HepG2 (cell line): ENCODE results near the gene SPAG5. TPM values are rescaled to one million over a fixed set of nuclear protein-coding genes. Genes with fewer than 3 reads are reported as not detected.

Experiments used
- BCL6 ChIP-seq: IDR thresholded peaks from 2 replicates; pipeline ENCODE4 v1.6.1; 2016; ENCODE audit warnings: missing genetic modification reagents, missing compliant biosample characterization
- CSRNP1 ChIP-seq: sonication (generic); formaldehyde crosslinking; IDR thresholded peaks from 2 replicates; pipeline ENCODE4 v1.8.1; 2023; ENCODE audit warnings: mild to moderate bottlenecking, missing genetic modification reagents
- EP300 ChIP-seq, 3 experiments: sonication (generic) in 1 of 3; formaldehyde crosslinking in 1 of 3; IDR thresholded peaks; 2 replicates each; pipeline versions ENCODE4 v1.5.1 to v1.6.1; 2011 to 2020; ENCODE audit warnings: low read depth in 2 of 3, low read length in 2 of 3, borderline replicate concordance in 1 of 3, improper control_type of control experiment in 1 of 3, mild to moderate bottlenecking in 1 of 3, missing genetic modification reagents in 1 of 3, moderate library complexity in 1 of 3
- FOSL1 ChIP-seq: sonication (generic); formaldehyde crosslinking; IDR thresholded peaks from 2 replicates; pipeline ENCODE4 v1.9.0; 2021; ENCODE audit warnings: missing genetic modification reagents, borderline replicate concordance
- FOXA3 ChIP-seq: IDR thresholded peaks from 2 replicates; pipeline ENCODE4 v1.6.1; 2016; ENCODE audit warnings: missing genetic modification reagents, missing compliant biosample characterization
- GTF3A ChIP-seq: sonication (generic); formaldehyde crosslinking; conservative IDR thresholded peaks from 2 replicates; pipeline ENCODE4 v1.4.0; 2020; ENCODE audit warnings: mild to moderate bottlenecking, missing genetic modification reagents
- HNF4A ChIP-seq: sonication (generic); formaldehyde crosslinking; IDR thresholded peaks from 2 replicates; pipeline ENCODE4 v1.4.0; 2020; ENCODE audit warnings: missing genetic modification reagents
- MXD3 ChIP-seq: IDR thresholded peaks from 2 replicates; pipeline ENCODE4 v1.6.1; 2016; ENCODE audit warnings: mild to moderate bottlenecking, missing biosample characterization, missing genetic modification reagents
- NFYB ChIP-seq: sonication (generic); formaldehyde crosslinking; IDR thresholded peaks from 2 replicates; pipeline ENCODE4 v1.4.0; 2020; ENCODE audit warnings: missing genetic modification reagents
- PHF8 ChIP-seq: sonication (generic); formaldehyde crosslinking; IDR thresholded peaks from 2 replicates; pipeline ENCODE4 v1.5.0; 2020; ENCODE audit warnings: missing genetic modification reagents
- SIN3A ChIP-seq: IDR thresholded peaks from 2 replicates; pipeline ENCODE4 v1.6.1; 2011; ENCODE audit warnings: low read depth, mild to moderate bottlenecking, control low read depth, low read length, borderline replicate concordance
- SMC3 ChIP-seq: IDR thresholded peaks from 2 replicates; pipeline ENCODE4 v1.6.1; 2011; ENCODE audit warnings: low read length, improper control_type of control experiment
- ZNF142 ChIP-seq: sonication (generic); formaldehyde crosslinking; IDR thresholded peaks from 2 replicates; pipeline ENCODE4 v1.4.0; 2020; ENCODE audit warnings: missing genetic modification reagents
- ZNF451 ChIP-seq: sonication (generic); formaldehyde crosslinking; IDR thresholded peaks from 2 replicates; pipeline ENCODE4 v1.5.0; 2020; ENCODE audit warnings: mild to moderate bottlenecking, missing genetic modification reagents
- ZNF775 ChIP-seq: sonication (generic); formaldehyde crosslinking; IDR thresholded peaks from 2 replicates; pipeline ENCODE4 v1.4.0; 2020; ENCODE audit warnings: missing genetic modification reagents, mild to moderate bottlenecking, moderate library complexity, borderline replicate concordance
- polyA plus RNA-seq, 8 experiments: library from polyadenylated mRNA; depleted of rRNA in 3 of 8; stranded (reverse) in 7 of 8; unstranded in 1 of 8; fragments of >200 nt; fragmentation: Illumina TruSeq in 4 of 8; extraction: Trizol in 4 of 8; gene quantifications; 2 replicates each; pipeline versions ENCODE4 v1.2.1 to v1.2.3, GENCODE V29; 2011 to 2016; ENCODE audit warnings: low read depth in 4 of 8, missing spikeins in 1 of 8, mixed read lengths in 1 of 8; ENCODE audit not compliant: insufficient read depth in 1 of 8
- total RNA-seq, 5 experiments: library from RNA; depleted of rRNA; stranded (reverse); fragments of >200 nt; fragmentation: Illumina TruSeq; extraction: Trizol; gene quantifications; 2 replicates each; pipeline ENCODE4 v1.2.3, GENCODE V29; 2016; ENCODE audit warnings: low read depth in 1 of 5
- TF ChIP-seq, protein P1 (sequence below): sonication (generic); formaldehyde crosslinking; IDR thresholded peaks from 2 replicates; pipeline ENCODE4 v1.8.1; 2022; ENCODE audit warnings: low read depth, mild to moderate bottlenecking, missing genetic modification reagents

Gene SPAG5
- total and polyA plus RNA-seq, 2 of the 13 experiments (the other 11 are each of a cell fraction or from before 2014, with no cell fraction given) = 41.4 to 98.0 TPM

DNA sequence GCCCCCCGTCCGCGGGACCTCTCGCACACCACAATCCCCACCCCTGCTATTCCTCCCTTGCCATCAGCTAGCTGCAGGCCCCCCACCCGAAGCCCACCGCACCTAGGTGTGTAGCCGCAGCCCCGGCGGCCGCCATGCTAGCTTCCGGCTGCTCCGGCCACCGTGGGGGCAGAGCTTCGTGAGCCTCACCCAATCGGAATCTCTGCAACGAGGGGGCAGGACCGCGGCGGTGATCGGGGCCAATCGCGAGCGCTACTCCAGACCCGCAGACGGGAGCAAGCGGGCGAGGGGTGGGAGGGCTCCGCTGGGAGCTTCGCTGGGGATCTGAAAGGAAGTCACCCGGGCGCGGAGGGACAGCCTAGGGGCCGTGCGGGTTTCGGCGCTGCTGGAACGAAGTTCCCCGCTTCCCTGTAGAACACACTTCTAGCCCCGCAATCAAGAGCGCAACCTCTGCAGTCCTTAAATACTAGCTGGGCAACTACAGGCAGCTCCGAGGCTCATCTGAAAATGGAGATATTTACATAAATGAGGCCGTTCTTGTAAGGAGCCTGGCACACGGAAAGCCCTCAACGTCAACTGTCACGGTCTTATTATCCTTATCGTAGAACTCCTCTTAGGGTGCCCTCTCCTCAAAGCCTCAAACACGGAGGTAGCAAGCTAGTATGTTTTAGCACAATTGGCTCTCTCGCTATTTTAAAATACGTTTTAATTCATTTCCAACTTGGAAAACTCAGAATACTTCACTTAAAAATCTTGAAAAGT lies 27.3 kb downstream of the SPAG5 start, which contains the start of gene PIGS (continued):
- TF ChIP-seq CSRNP1 (CRISPR knock-in tag) (peak; percentile 24; the same call in 1 of the 2 replicates), NFYB (CRISPR knock-in tag) (peak; percentile 87), EP300 (IDR thresholded peaks at IDR 0.05; ENCODE audit: low read depth in 2 of 2, low read length in 2 of 2) (no peak; a peak in 1 of 4 replicates), EP300 (CRISPR knock-in tag; IDR thresholded peaks at IDR 0.05; ENCODE audit: borderline replicate concordance) (no peak), ZNF142 (CRISPR knock-in tag) (0 out of 2 replicates have a peak, but pooled peaks have one; percentile 61), MXD3 (CRISPR knock-in tag) (no peak), FOSL1 (CRISPR knock-in tag) (no peak), ZNF451 (no peak), FOXA3 (CRISPR knock-in tag) (0 out of 2 replicates have a peak, but pooled peaks have one; percentile 9), SIN3A (peak; percentile 86; the same call in 1 of the 2 replicates), GTF3A (0 out of 2 replicates have a peak, but pooled peaks have one; percentile 79), HNF4A (CRISPR knock-in tag) (no peak), PHF8 (CRISPR knock-in tag) (peak; percentile 85), ZNF775 (no peak), BCL6 (CRISPR knock-in tag) (0 out of 2 replicates have a peak, but pooled peaks have one; percentile 12), SMC3 (no peak)
- TF ChIP-seq, protein P1, sequence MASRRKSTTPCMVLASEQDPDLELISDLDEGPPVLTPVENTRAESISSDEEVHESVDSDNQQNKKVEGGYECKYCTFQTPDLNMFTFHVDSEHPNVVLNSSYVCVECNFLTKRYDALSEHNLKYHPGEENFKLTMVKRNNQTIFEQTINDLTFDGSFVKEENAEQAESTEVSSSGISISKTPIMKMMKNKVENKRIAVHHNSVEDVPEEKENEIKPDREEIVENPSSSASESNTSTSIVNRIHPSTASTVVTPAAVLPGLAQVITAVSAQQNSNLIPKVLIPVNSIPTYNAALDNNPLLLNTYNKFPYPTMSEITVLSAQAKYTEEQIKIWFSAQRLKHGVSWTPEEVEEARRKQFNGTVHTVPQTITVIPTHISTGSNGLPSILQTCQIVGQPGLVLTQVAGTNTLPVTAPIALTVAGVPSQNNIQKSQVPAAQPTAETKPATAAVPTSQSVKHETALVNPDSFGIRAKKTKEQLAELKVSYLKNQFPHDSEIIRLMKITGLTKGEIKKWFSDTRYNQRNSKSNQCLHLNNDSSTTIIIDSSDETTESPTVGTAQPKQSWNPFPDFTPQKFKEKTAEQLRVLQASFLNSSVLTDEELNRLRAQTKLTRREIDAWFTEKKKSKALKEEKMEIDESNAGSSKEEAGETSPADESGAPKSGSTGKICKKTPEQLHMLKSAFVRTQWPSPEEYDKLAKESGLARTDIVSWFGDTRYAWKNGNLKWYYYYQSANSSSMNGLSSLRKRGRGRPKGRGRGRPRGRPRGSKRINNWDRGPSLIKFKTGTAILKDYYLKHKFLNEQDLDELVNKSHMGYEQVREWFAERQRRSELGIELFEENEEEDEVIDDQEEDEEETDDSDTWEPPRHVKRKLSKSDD = peak; percentile 87; the same call in 1 of the 2 replicates
